ENCODE data around the gene PRRG2. TPM values are rescaled to one million over a fixed set of nuclear protein-coding genes. Genes with fewer than 3 reads are reported as not detected.

Gene PRRG2
- polyA plus RNA-seq, 4 donors = 14.2 to 23.7 (median 18.0) TPM

Other genes starting within 250 kb of the PRRG2 start
- 10 to 100 TPM in 1 of 4 donors, 1 to 10 TPM in 3; 2.7 to 11.6 (median 6.9) TPM for gene CD37, start 245.9 kb upstream of the PRRG2 start, polyA plus RNA-seq
- 10 to 100 TPM in 2 of 4 donors, 1 to 10 TPM in 2; 1.8 to 17.2 (median 8.8) TPM for gene TEAD2, start 218.9 kb upstream of the PRRG2 start, polyA plus RNA-seq
- under 1 TPM in 2 of 4 donors, not detected in 2; 0.19 to 0.66 TPM for gene DKKL1, start 217.4 kb upstream of the PRRG2 start, polyA plus RNA-seq
- gene KASH5, start 193.1 kb upstream of the PRRG2 start, polyA plus RNA-seq = not detected
- gene PTH2, start 157.9 kb upstream of the PRRG2 start, polyA plus RNA-seq = not detected
- gene GFY, start 155.9 kb upstream of the PRRG2 start, polyA plus RNA-seq = not detected
- 1 to 10 TPM in 1 of 4 donors, under 1 TPM in 3; 0.09 to 1.1 (median 0.25) TPM for gene SLC17A7, start 139.8 kb upstream of the PRRG2 start, polyA plus RNA-seq
- 100 to 1,000 TPM in 1 of 4 donors, 10 to 100 TPM in 3; 81.1 to 115 (median 89.6) TPM for gene PIH1D1, start 129.5 kb upstream of the PRRG2 start, polyA plus RNA-seq
- gene ALDH16A1, start 128.1 kb upstream of the PRRG2 start, polyA plus RNA-seq = 100 to 1,000 TPM in 2 of 4 donors, 10 to 100 TPM in 2; 26.3 to 130 (median 83.6) TPM
- 1 to 10 TPM; 4.9 to 10.0 (median 8.2) TPM for gene FLT3LG, start 107.1 kb upstream of the PRRG2 start, polyA plus RNA-seq
- 1,000 to 10,000 TPM; 2,350 to 5,026 (median 3,831) TPM for gene RPL13A, start 93.7 kb upstream of the PRRG2 start, polyA plus RNA-seq
- 1,000 to 10,000 TPM; 2,854 to 5,067 (median 4,011) TPM for gene RPS11, start 84.9 kb upstream of the PRRG2 start, polyA plus RNA-seq
- 100 to 1,000 TPM; 354 to 583 (median 513) TPM for gene FCGRT, start 68.7 kb upstream of the PRRG2 start, polyA plus RNA-seq
- gene RCN3, start 53.3 kb upstream of the PRRG2 start, polyA plus RNA-seq = 100 to 1,000 TPM in 2 of 4 donors, 10 to 100 TPM in 2; 38.0 to 687 (median 248) TPM
- 100 to 1,000 TPM in 3 of 4 donors, 10 to 100 TPM in 1; 51.8 to 181 (median 134) TPM for gene NOSIP, start 760 bp upstream of the PRRG2 start, polyA plus RNA-seq
- 10 to 100 TPM in 2 of 4 donors, 1 to 10 TPM in 2; 2.4 to 18.4 (median 8.0) TPM for gene PRR12, start 9.9 kb downstream of the PRRG2 start, polyA plus RNA-seq
- gene RRAS, start 58.8 kb downstream of the PRRG2 start, polyA plus RNA-seq = 100 to 1,000 TPM in 2 of 4 donors, 10 to 100 TPM in 2; 30.6 to 105 (median 85.5) TPM
- 10 to 100 TPM; 10.5 to 36.2 (median 19.8) TPM for gene SCAF1, start 60.9 kb downstream of the PRRG2 start, polyA plus RNA-seq
- gene IRF3, start 84.5 kb downstream of the PRRG2 start, polyA plus RNA-seq = 100 to 1,000 TPM in 2 of 4 donors, 10 to 100 TPM in 2; 92.1 to 255 (median 119) TPM
- 10 to 100 TPM; 11.2 to 36.6 (median 17.1) TPM for gene BCL2L12, start 84.6 kb downstream of the PRRG2 start, polyA plus RNA-seq
- 100 to 1,000 TPM in 2 of 4 donors, 10 to 100 TPM in 2; 56.8 to 194 (median 94.7) TPM for gene PRMT1, start 96.0 kb downstream of the PRRG2 start, polyA plus RNA-seq
- 1 to 10 TPM in 1 of 4 donors, under 1 TPM in 2, not detected in 1; 0.27 to 2.7 (median 0.84) TPM for gene ADM5, start 108.3 kb downstream of the PRRG2 start, polyA plus RNA-seq
- 1 to 10 TPM in 2 of 4 donors, not detected in 2; 1.9 to 4.5 TPM for gene CPT1C, start 109.8 kb downstream of the PRRG2 start, polyA plus RNA-seq
- under 1 TPM in 3 of 4 donors, not detected in 1; 0.07 to 0.54 (median 0.28) TPM for gene TSKS, start 182.0 kb downstream of the PRRG2 start, polyA plus RNA-seq
- gene AP2A1, start 185.7 kb downstream of the PRRG2 start, polyA plus RNA-seq = 10 to 100 TPM; 34.7 to 58.8 (median 53.6) TPM
- 10 to 100 TPM in 2 of 4 donors, 1 to 10 TPM in 2; 4.1 to 21.0 (median 10.0) TPM for gene FUZ, start 232.0 kb downstream of the PRRG2 start, polyA plus RNA-seq
- gene MED25, start 237.0 kb downstream of the PRRG2 start, polyA plus RNA-seq = 10 to 100 TPM; 26.7 to 58.7 (median 41.2) TPM